IPS-20b (cell line): ENCODE measurements around the gene VPREB3.

Experiments
- H3K27ac ChIP-seq: one replicate; pipeline ENCODE4 v1.5.1; 2013; ENCODE audit warnings: low read length
- H3K27me3 ChIP-seq: 2 replicates; pipeline ENCODE4 v1.6.1; 2013; ENCODE audit warnings: mild to moderate bottlenecking, low read length, inconsistent platforms; ENCODE audit not compliant: insufficient read depth
- H3K36me3 ChIP-seq: 2 replicates; pipeline ENCODE4 v1.6.1; 2013; ENCODE audit warnings: low read depth, mild to moderate bottlenecking, inconsistent platforms, low read length, moderate library complexity; ENCODE audit not compliant: insufficient read depth
- H3K4me1 ChIP-seq: 2 replicates; pipeline ENCODE4 v1.6.1; 2013; ENCODE audit warnings: mild to moderate bottlenecking, control low read depth, inconsistent platforms, low read length, moderate library complexity; ENCODE audit not compliant: insufficient read depth
- H3K4me3 ChIP-seq: 2 replicates; pipeline ENCODE4 v1.5.1; 2013; ENCODE audit warnings: mild to moderate bottlenecking, low read length, inconsistent platforms
- H3K9ac ChIP-seq: 2 replicates; pipeline ENCODE4 v1.6.1; 2013; ENCODE audit warnings: low read depth, mild to moderate bottlenecking, inconsistent platforms, low read length, moderate library complexity
- H3K9me3 ChIP-seq: 2 replicates; pipeline ENCODE4 v1.6.1; 2013; ENCODE audit warnings: mild to moderate bottlenecking, low read depth, low read length, inconsistent platforms; ENCODE audit not compliant: insufficient read depth

VPREB3 gene

DNA sequence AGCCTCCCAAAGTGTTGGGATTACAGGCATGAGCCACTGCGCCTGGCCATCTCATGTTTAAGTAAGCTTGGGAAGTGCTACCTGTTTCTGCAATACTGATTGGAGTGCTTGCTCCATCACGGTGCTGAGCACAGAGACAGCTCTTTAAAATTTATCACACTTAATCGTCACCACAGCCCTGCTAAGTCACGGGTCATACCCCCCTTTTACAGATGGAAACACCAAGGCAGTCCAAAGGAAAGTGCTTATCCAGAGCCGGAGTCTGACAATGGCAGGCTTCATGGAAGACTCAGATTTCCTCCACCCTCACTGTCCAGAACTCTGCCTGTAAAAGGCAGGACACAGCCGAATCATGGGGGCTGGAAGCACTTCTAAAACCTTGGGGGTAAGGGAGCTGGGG lies 5.8 kb upstream of the VPREB3 start:
- Histone ChIP-seq H3K9me3 (no peaks in the 10 kb centered on the region), H3K27me3 (no peaks in the 10 kb centered on the region), H3K4me1 (peaks cover 15% of the 10 kb centered on the region; the same call in 1 of the 2 replicates), H3K27ac (no peak overlapping the region), H3K36me3 (peaks cover 4% of the 10 kb centered on the region), H3K4me3 (no peak overlapping the region), H3K9ac (no peak overlapping the region)

DNA sequence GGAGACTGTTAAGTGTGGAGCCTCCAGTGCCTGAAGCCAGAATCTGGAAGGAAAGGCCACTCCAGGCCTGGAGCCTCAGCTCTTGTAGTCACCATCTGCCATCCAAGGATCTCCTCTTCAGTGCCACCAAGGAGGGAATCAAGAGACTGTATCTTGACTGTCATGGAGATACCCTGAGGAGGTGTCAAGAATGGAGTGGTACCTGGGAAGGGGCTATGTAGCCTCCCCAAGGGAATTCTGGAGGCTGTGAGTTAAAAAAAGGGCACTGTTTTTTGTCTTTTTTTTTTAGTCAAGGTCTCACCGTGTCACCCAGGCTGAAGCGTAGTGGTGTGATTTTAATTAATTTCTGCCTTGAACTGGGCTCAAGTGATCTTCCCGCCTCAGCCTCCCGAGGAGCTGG lies 5.3 kb upstream of the VPREB3 start:
- Histone ChIP-seq H3K9ac (no peak overlapping the region), H3K9me3 (no peaks in the 10 kb centered on the region), H3K4me3 (no peak overlapping the region), H3K27ac (no peak overlapping the region), H3K4me1 (peaks cover 15% of the 10 kb centered on the region; the same call in 1 of the 2 replicates), H3K36me3 (no peaks in the 10 kb centered on the region), H3K27me3 (no peaks in the 10 kb centered on the region)

DNA sequence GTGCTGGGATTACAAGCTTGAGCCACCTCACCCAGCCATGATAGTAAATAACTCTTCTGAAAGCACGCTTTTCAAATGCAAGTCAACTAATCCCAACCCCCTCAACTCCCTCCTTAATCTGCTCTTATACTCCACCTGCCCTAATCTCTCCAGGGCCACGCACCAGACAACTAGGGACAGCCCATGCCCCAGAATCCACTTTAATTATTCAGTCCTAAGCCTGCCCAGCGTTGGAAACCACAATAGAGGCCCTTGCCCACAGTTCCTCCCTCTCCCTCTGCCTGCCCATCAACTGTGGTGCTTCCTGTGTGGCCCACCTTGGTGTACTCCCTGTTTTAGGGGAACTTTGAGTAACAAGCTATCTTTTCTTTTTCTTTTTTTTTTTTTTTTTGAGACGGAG lies 2.7 kb upstream of the VPREB3 start:
- Histone ChIP-seq H3K9ac (no peak overlapping the region), H3K27ac (no peak overlapping the region), H3K36me3 (no peaks in the 10 kb centered on the region), H3K4me1 (peaks cover 5% of the 10 kb centered on the region; the same call in 1 of the 2 replicates), H3K27me3 (no peaks in the 10 kb centered on the region), H3K9me3 (no peaks in the 10 kb centered on the region), H3K4me3 (no peak overlapping the region)

DNA sequence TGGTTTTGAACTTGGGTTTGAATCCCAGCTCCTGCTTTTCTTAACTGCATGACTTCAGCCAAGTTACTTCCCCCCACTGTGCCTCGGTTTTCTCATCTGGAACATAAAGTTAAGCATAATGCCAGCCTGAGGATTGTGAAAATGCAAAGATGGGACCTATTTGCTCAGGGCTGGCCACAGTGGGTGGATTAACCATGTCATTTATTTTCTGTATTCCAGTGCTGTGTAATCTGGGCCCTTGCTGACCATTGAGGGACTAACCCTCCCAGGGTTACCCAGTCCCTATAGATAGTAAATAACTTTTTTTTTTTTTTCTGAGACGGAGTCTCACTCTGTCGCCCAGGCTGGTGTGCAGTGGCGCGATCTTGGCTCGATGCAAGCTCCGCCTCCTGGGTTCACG lies 1.5 kb upstream of the VPREB3 start:
- peaks cover 5% of the 10 kb centered on the region; the same call in 1 of the 2 replicates for H3K4me1 ChIP-seq
- H3K4me3 ChIP-seq = no peak overlapping the region
- H3K9ac ChIP-seq = no peak overlapping the region
- no peak overlapping the region for H3K27ac ChIP-seq
- no peaks in the 10 kb centered on the region for H3K36me3 ChIP-seq
- H3K9me3 ChIP-seq = no peaks in the 10 kb centered on the region
- no peaks in the 10 kb centered on the region for H3K27me3 ChIP-seq

DNA sequence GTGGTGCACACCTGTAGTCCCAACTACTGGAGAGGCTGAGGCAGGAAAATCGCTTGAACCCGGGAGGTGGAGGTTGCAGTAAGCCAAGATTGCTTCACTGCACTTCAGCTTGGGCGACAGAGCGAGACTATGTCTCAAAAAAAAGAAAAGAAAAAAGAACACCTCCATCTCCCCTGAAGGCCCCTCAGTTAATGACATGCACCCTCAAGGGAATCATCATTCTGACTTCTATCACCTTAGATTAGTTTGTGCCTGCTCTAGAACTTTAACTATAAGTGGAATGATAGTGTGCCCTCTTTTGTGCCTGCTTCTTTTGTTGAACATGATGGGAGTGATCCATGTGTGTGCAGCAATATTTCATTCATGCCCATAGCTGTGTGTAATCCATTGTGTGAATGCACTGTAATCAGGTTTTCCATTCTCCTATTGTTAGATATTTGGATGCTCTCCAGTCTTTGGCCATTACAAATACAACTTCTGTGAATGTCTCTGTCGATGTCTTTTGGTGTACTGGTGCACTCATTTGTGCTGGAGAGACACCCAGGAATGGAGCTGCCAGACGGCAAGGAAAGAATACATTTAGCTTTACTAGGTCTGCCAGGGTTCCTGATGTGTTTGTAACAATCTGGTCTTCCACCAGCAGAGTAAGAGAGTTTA lies 883 bp upstream of the VPREB3 start:
- H3K27ac ChIP-seq = no peak overlapping the region
- H3K4me3 ChIP-seq = no peak overlapping the region
- no peaks in the 10 kb centered on the region for H3K36me3 ChIP-seq
- H3K9ac ChIP-seq = no peak overlapping the region
- H3K9me3 ChIP-seq = no peaks in the 10 kb centered on the region
- H3K27me3 ChIP-seq = no peaks in the 10 kb centered on the region
- peaks cover 5% of the 10 kb centered on the region; the same call in 1 of the 2 replicates for H3K4me1 ChIP-seq

DNA sequence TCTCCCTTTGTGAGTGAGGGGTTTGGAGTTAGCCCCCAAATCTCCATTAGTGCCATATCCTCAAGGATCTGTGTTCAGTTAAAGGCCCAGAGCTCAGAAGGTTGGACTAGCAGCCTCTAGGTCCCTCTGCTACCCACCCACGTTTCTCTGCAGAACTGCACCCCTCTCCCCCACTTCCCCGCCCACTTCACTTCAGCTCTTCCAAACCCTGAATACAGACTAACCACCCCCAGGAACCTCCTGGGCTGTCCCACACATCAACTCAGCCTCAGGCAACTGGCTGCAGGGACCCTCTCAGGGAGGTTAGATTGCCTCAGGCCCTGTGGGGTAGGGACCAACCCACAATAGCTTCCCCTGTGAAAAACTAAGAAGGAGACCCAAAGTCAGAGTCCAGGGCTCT lies 840 bp downstream of the VPREB3 start:
- Histone ChIP-seq H3K4me3 (no peak overlapping the region), H3K9ac (no peak overlapping the region)

DNA sequence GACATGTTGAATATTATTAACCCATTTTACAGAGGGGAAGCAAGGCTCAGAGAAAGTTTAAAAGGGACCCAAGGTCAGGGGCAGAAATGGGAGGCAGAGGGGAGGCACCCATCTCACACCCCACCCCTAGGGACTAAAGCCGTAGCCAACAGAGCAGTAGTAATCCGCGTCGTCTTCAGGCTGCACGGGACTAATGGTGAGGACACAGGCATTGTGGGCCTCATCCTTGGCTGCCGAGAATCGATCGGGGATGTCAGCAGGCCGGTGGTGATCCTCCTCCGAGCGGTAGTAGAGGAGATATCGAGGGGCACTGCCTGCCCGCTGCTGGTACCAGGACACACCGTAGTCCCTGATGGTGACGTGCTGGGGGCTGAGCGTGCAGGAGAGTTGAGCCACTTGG lies 1.5 kb downstream of the VPREB3 start:
- H3K4me3 ChIP-seq = no peak overlapping the region
- no peak overlapping the region for H3K27ac ChIP-seq
- H3K36me3 ChIP-seq = no peaks in the 10 kb centered on the region
- H3K9ac ChIP-seq = no peak overlapping the region
- H3K4me1 ChIP-seq = peaks cover 5% of the 10 kb centered on the region; the same call in 1 of the 2 replicates
- H3K27me3 ChIP-seq = no peaks in the 10 kb centered on the region
- H3K9me3 ChIP-seq = no peaks in the 10 kb centered on the region

More for the DNA sequence above, 840 bp downstream of the VPREB3 start:
- H3K4me1 ChIP-seq = peaks cover 5% of the 10 kb centered on the region; the same call in 1 of the 2 replicates
- no peaks in the 10 kb centered on the region for H3K27me3 ChIP-seq
- H3K27ac ChIP-seq = no peak overlapping the region
- H3K36me3 ChIP-seq = no peaks in the 10 kb centered on the region
- H3K9me3 ChIP-seq = no peaks in the 10 kb centered on the region

DNA sequence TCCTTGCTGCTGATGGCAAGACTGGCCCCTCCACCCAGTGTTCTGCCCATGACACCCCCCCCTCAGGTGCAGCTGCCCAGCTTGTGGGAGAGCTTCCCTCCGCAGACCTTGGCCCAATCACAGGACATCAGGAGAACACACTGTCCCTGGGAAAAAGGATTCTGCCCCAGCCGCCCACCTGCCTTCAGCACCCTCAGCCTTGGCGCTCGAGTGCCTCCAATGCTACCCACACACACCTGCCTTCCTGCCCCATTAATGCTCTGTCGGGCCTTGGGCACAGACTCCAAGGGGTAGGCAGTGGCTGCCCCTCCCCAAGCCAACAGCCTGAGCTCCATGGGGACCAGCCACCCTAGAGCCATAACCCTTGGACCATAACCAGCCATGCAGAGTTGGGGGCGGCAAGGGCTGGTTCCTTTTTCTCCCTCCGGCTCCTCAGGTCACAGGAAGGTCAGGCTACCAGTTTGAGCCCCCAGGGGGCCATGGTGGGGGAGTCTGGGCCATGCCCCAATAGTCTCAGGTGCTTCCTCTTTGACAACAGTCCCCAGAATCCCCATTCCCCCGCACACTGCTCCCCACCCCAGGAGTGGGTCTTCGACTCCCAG lies 2.0 kb downstream of the VPREB3 start:
- H3K9ac ChIP-seq = peak overlapping the region; percentile 94; the same call in 1 of the 2 replicates
- peaks cover 5% of the 10 kb centered on the region; the same call in 1 of the 2 replicates for H3K4me1 ChIP-seq

DNA sequence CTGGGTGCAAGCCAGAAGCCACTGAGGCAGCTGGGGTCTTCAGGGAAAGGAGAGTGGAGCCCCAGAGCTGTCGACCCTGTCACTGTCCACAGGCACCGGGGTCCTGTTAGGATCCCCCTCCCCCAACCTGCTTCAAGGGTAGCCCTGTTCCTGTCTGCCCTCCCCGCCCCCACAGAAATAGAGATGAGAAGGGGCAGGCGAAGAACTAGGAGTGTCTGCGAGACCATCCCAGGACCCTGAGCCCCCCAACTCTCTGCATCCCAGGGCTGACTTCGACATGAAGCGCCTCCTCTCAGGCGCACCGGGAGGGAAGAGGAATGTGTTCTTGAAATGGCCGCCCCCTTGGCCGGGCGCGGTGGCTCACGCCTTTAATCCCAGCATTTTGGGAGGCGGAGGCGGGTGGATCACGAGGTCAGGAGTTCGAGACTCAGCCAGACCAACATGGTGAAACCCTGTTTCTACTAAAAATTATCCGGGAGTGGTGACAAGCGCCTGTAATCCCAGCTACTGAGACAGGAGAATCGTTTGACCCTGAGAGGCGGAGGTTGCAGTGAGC lies 2.7 kb downstream of the VPREB3 start:
- Histone ChIP-seq H3K4me3 (peak overlapping the region; percentile 93), H3K27ac (peak overlapping the region; percentile 94), H3K36me3 (no peaks in the 10 kb centered on the region), H3K4me1 (no peaks in the 10 kb centered on the region; the same call in 1 of the 2 replicates), H3K27me3 (no peaks in the 10 kb centered on the region), H3K9me3 (no peaks in the 10 kb centered on the region), H3K9ac (peak overlapping the region; percentile 94; the same call in 1 of the 2 replicates)

More for the DNA sequence above, 2.0 kb downstream of the VPREB3 start:
- Histone ChIP-seq H3K36me3 (no peaks in the 10 kb centered on the region), H3K27me3 (no peaks in the 10 kb centered on the region), H3K4me3 (peak overlapping the region; percentile 93; the same call in 1 of the 2 replicates), H3K27ac (no peak overlapping the region), H3K9me3 (no peaks in the 10 kb centered on the region)

DNA sequence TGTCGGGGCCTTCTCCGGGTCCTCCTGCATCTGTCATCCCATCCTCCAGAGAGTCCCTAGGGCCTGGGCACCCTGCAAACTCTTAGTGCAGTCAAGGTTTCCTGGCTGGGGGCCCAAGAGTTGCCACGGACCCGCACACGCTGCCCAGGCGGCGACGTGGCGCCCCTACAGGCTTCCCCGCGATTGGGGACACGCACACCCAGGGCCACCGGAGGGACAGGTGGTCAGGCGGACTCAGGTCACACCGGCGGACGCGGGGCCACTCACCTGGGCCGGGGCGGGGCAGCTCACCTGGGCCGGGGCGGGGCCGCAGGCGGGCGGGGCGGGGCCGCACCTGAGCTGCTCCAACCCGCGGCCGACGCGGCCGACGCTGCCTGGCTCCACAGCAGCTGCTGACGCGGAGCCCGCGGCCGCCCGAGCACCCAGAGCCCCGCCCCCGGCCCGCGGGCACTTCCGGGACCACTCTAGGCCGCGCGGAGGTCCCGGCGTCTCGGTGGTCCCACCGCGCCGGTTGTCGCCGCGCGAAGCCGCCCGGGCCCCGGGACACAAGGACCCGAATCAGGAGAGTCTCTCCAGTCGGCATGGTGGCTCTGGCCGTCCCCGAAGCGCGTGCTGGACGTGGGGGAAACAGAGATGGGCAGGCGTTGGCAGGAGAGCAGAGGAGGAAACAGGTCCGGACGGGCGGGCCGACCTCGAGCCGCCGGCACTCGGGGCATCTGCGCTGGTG lies 3.3 kb downstream of the VPREB3 start, which contains the start of gene ZNF70:
TSS of gene ZNF70 (minus strand) at position 399 of the 727 bp plus-strand sequence. CDS start 5,972 bp downstream, outside the sequence.
- no peaks in the 10 kb centered on the region for H3K9me3 ChIP-seq
- H3K4me1 ChIP-seq = no peaks in the 10 kb centered on the region; the same call in 1 of the 2 replicates
- H3K9ac ChIP-seq = peak within 1 kb of the TSS; percentile 94; the same call in 1 of the 2 replicates
- H3K27me3 ChIP-seq = no peaks in the 10 kb centered on the region
- peak within 1 kb of the TSS; percentile 94 for H3K27ac ChIP-seq
- H3K4me3 ChIP-seq = peak within 1 kb of the TSS; percentile 93
- H3K36me3 ChIP-seq = no peaks in the 10 kb centered on the region

DNA sequence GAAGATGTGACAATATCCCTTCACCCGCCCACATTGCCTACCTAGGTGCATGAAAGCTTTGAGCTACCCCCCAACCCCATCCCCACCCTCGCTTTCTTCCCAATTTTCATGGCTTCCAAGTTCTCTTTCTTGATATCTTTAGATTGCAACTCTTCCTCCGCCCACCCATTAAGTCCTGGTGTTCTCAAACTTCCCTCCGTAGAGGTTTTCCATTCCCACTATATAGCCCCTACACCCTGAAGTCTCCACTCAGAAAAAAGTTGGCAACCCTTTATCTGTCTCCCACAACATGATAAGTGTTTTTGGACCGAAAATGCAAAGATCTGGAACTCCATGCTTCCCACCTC lies 3.9 kb downstream of the VPREB3 start:
- Histone ChIP-seq H3K9ac (peak overlapping the region; percentile 40; the same call in 1 of the 2 replicates), H3K4me1 (no peaks in the 10 kb centered on the region; the same call in 1 of the 2 replicates), H3K4me3 (peak overlapping the region; percentile 71), H3K36me3 (no peaks in the 10 kb centered on the region), H3K9me3 (no peaks in the 10 kb centered on the region), H3K27ac (no peak overlapping the region), H3K27me3 (no peaks in the 10 kb centered on the region)
